Stimulated activated CD4-positive, alpha-beta T cell treated with anti-CD3 and anti-CD28 coated beads, Interleukin-4, amount 100 ng/mL, for 48 hours (primary cell): Measurements from ENCODE around the gene MUC3A.
"Not testable (repeated sequence)": the region's sequence is repeated elsewhere in the genome, so short reads cannot be mapped to it uniquely, and the experiment has no call there.

Source experiments
- DNase-seq, 2 donors: peaks; one replicate each; pipeline ENCODE4 v3.0.0-alpha.2; 2020; ENCODE audit warnings: low read depth in 2 of 2

MUC3A gene, protein sequence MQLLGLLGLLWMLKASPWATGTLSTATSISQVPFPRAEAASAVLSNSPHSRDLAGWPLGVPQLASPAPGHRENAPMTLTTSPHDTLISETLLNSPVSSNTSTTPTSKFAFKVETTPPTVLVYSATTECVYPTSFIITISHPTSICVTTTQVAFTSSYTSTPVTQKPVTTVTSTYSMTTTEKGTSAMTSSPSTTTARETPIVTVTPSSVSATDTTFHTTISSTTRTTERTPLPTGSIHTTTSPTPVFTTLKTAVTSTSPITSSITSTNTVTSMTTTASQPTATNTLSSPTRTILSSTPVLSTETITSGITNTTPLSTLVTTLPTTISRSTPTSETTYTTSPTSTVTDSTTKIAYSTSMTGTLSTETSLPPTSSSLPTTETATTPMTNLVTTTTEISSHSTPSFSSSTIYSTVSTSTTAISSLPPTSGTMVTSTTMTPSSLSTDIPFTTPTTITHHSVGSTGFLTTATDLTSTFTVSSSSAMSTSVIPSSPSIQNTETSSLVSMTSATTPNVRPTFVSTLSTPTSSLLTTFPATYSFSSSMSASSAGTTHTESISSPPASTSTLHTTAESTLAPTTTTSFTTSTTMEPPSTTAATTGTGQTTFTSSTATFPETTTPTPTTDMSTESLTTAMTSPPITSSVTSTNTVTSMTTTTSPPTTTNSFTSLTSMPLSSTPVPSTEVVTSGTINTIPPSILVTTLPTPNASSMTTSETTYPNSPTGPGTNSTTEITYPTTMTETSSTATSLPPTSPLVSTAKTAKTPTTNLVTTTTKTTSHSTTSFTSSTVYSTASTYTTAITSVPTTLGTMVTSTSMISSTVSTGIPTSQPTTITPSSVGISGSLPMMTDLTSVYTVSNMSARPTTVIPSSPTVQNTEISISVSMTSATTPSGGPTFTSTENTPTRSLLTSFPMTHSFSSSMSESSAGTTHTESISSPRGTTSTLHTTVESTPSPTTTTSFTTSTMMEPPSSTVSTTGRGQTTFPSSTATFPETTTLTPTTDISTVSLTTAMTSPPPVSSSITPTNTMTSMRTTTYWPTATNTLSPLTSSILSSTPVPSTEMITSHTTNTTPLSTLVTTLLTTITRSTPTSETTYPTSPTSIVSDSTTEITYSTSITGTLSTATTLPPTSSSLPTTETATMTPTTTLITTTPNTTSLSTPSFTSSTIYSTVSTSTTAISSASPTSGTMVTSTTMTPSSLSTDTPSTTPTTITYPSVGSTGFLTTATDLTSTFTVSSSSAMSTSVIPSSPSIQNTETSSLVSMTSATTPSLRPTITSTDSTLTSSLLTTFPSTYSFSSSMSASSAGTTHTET (N-terminal part only)

DNA sequence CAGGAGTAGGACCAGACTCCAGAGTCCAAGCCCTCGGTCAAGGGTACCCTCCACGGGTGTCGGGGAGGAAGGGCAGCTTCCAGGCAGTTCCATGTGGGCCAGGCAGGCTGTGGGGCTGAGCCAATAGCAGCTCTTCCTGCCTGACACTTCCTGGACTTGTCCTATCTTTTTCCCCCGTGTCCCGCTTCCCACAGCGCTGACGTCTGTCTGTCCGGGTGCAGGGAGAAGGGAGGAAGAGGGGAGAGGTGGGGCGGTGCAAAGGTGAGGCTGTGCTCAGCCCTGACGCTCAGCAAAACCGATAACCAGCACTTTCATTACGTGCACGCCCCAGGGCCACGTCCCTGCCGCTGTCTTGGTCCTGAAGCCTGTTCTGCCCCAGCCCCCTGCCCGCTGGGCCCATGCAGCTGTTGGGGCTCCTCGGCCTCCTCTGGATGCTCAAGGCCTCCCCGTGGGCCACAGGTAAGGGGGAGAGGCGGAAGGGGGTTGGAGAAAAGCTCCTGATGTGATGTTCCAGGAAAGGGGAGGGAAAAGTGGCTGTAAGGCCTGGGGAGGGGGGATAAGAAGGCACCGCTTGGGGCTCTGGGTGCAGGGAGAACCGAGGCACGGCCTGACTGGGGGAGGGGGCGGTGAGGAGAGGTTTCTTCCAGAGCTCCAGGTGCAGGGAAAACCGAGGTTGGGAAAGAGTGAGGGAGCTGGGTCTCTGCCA lies at the start of gene MUC3A:
Gene MUC3A (plus strand): TSS at position 308 of the 706 bp plus-strand sequence. CDS start 91 bp downstream, at position 399.
- no peak for DNase-seq

DNA sequence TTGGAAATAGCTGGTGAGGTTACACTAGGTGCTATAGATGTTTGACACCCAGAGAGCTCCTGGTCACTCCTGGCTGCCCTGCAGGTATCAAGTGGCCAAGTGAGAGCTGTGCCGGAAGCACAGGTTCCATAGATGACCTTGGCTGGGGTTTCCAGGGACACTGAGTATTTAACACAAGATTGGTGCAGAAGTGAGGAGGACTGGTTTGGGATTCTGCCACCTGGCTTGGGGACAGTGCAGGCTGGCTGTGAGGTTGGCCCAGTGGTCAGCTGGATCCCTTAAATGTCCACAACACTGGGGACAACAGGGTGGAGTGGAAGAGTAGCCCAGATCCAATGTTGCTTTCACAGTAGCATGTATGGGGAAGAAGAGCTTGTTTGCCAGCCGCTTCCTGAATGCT lies 48.4 kb upstream of the MUC3A start:
- no peak for DNase-seq

DNA sequence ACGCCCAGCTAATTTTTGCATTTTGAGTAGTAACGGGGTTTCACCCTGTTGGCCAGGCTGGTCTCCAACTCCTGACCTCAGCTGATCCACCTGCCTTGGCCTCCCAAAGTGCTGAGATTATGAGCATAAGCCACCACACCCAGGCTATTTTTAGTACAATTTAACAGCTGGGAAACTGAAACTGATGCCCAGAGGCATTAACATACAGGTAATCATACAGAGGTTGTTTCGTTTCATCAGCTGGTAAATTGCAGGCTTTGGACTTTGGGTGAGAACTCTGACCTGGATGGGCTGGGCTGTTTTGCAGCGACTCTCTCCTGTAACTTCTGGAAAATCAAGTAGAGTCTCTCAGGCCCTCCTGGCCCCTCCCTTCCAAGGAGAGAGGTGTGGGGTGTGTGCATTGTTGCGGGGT lies 47.4 kb upstream of the MUC3A start:
- DNase-seq, result no peak

- no peak for DNase-seq
Observed at GRCh38 chr7:100902638-100903037, 46.7 kb upstream of the MUC3A start.

DNA sequence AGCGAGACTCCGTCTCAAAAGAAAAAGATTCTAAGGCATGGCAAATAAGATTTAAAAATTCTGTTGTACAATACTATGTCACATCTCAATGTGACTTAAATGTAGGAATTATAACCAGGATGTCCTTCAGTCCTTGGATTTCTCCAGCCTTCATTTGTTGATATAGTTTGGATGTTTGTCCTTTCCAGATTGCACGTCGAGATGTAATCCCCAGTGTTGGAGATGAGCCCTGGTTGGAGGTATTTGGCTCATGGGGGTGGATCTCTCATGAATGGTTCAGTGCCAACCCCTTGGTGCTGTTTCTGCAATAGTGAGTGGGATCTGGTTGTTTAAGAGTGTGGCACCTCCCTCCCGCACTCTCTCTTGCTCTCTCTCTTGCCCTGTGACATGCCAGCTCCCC lies 40.8 kb upstream of the MUC3A start:
- no peak for DNase-seq

DNA sequence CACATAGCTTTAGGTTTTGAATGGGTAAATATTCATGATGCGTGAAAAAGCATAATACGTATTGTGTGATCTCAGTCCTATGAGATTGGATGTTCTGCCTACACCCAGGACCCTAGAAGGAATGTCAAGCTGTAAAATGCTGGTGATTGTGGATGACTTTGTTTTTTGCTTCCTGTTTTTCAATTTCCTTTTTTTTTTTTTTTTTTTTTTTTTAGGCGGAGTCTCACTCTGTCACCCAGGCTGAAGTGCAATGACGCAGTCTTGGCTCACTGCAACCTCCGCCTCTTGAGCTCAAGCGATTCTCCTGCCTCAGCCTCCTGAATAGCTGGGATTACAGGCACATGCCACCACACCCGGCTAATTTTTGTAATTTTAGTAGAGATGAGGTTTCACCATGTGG lies 38.9 kb upstream of the MUC3A start:
- not testable (repeated sequence) for DNase-seq

GRCh38 chr7:100911484-100911883 lies 37.9 kb upstream of the MUC3A start:
- DNase-seq, result no peak

GRCh38 chr7:100914208-100914878 lies 35.0 kb upstream of the MUC3A start:
- DNase-seq, result no peak

GRCh38 chr7:100914879-100915447 lies 34.4 kb upstream of the MUC3A start:
- no peak for DNase-seq

DNA sequence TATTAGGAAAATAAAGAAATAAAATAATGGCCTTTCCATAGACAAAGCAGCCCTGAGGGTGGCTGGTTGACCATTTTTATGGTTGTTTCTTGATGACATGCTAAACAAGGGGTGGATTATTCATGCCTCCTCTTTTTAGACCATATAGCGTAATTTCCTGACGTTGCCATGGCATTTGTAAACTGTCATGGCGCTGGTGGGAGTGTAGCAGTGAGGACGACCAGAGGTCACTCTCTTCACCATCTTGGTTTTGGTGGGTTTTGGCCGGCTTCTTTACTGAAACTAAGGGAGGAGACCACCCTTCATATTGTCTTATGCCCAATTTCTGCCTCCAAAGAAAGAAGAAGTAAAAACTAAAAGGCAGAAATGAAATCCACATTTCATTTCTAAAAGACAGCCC lies 30.0 kb upstream of the MUC3A start:
- DNase-seq, result not testable (repeated sequence)

GRCh38 chr7:100919779-100920437 lies 29.4 kb upstream of the MUC3A start:
- not testable (repeated sequence) for DNase-seq

GRCh38 chr7:100921039-100921438 lies 28.3 kb upstream of the MUC3A start:
- DNase-seq, result no peak

GRCh38 chr7:100923616-100924015 lies 25.7 kb upstream of the MUC3A start:
- DNase-seq, result not testable (repeated sequence)

DNA sequence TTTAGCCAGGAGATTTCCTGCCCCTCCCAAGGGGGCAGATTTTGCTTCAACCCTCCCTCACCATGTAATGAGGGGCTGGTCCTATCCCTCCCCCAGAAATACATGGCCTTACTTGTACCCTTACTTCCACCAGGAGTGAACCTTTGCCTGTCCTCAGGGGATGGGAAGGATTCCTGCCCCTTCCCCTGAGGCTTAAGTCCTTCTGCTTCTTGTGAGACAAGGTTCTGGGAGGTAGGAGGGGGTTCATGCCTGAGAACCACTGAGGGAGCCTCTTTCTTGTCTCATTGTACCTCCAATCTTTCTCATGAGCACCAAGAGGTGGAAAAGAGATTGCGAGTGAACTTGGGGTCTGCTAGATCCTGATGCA lies 19.5 kb upstream of the MUC3A start:
- DNase-seq, result no peak

DNA sequence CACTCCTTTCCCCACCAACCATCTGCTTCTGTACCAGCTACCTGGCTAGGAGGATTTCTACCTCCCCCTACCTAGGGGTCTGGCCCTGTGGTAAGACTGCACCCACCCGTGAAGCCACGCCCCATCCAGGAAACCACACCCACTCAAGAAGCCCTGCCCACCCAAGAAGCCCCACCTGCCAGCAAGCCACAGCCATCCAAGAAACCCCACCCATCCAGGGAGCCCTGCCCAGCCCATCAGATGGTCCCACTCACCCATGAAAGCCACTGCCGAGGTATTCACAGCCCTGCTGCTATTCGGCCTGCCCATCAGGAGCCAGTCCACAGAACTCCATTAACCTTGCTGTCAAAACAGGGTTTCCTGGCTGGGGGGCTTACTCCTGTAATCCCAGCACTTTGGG lies 15.6 kb upstream of the MUC3A start:
- DNase-seq, result no peak

- DNase-seq, result not testable (repeated sequence)
Observed at GRCh38 chr7:100935381-100935780, 14.0 kb upstream of the MUC3A start.

DNA sequence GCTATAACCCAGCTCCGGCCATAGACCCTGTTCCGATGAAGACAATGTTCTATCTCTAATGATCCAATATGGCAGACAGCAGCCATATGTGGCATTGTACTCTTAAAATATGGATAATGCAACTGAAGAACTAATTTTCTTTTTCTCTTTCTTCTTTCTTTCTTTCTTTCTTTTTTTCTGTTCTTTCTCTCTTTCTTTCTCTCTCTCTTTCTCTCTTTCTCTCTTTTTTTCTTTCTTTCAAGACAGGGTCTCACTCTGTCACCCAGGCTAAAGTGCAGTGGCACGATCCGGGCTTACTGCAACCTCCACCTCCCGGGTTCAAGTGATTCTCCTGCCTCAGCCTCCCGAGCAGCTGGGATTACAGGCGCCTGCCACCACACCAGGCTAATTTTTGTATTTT lies 13.2 kb upstream of the MUC3A start:
- DNase-seq, result not testable (repeated sequence)

DNA sequence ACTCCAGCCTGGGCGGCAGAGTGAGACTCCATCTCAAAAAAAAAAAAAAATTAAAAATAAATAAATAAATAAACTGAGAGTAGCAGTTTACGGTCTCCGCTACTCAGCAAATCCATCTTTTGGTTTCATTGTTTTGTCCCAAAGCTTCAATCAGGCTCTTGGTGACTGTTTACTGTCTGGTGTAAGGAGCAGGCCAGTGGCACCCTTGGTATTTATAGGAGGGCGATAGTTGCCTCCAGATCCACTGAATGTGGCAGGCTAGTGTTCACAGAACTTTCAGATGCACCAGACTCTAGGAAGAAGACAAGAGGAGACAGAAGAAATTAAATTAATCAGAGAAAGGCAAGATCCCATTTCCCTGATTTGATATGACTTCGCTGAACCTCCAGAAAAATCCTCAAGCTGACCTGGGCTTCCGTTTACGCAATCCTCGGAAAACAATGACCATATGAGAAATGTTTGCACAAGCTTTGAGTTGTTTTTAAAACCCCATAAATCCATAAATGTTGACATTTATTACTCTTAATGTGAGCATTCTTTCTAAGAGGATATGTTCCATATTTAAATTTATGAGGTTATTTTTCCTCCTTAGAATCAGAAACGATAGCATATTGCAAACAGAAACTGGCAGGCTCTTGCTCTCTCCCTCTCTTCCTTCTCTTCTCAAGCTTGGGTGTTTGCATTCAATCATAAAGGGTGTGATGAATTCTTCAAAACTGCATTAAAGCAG lies 7.1 kb upstream of the MUC3A start:
- no peak for DNase-seq

GRCh38 chr7:100943693-100944092 lies 5.6 kb upstream of the MUC3A start:
- no peak for DNase-seq
